ENCODE measurements around the gene ZNF831. TPM values are rescaled to one million over a fixed set of nuclear protein-coding genes. Genes with fewer than 3 reads are reported as not detected.

ZNF831 gene
- total RNA-seq, 2 donors from 2014 or later = 0.20 to 0.27 TPM

DNA sequence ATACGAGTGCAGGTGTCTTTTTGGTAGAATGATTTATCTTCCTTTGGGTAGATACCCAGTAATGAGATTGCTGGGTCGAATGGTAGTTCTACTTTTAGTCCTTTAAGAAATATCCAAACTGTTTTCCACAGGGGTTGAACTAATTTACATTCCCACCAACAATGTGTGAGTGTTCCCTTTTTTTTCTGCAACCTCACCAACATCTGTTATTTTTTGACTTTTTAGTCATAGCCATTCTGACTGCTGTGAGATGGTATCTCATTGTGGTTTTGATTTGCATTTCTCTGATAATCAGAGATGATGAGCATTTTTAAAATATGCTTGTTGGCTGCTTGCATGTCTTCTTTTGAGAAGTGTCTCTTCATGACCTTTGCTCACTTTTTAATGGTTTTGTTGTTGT is 1.9 kb upstream of the ZNF831 start:
- no peak for DNase-seq
- intact Hi-C loops (cut with DNase I) = no loop called here

DNA sequence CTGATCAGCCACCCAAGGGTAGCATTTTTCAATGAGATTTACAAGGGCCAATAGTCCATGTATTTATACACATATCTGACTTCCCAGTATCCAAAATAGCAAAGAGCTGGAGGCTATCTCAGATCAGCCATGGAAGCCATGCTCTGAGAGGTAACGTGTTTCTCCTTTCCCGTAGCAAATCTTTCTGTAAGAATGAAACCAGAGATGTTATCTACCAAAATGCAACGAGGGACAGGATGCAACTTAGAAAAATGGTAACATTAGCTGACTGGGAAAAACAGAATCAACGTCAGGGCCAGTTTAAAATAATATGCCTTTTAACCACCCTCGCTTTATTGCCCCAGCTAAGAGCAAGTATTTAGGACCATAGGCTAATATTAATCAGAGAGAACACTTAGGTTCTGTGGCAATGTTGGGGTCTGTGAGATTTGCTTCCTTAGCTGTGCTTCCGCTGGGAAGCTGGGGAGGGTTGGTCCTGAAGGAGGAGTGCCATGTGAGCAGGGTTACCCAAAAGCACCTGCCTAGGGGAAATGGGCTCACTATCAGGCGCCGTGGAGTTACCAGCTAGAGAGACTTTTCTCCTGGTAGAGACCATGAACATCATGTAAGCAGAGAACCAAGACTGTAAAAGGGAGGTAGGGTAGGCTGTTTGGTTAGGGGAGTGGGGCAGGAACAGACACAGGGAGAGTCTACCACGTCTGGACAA is 1.2 kb downstream of the ZNF831 start:
- intact Hi-C loops (cut with DNase I) = no loop called here
- H3K9ac ChIP-seq (ENCODE audit: low read depth in 2 of 2, low read length in 2 of 2) = no peak overlapping the region
- TF ChIP-seq, protein P1, sequence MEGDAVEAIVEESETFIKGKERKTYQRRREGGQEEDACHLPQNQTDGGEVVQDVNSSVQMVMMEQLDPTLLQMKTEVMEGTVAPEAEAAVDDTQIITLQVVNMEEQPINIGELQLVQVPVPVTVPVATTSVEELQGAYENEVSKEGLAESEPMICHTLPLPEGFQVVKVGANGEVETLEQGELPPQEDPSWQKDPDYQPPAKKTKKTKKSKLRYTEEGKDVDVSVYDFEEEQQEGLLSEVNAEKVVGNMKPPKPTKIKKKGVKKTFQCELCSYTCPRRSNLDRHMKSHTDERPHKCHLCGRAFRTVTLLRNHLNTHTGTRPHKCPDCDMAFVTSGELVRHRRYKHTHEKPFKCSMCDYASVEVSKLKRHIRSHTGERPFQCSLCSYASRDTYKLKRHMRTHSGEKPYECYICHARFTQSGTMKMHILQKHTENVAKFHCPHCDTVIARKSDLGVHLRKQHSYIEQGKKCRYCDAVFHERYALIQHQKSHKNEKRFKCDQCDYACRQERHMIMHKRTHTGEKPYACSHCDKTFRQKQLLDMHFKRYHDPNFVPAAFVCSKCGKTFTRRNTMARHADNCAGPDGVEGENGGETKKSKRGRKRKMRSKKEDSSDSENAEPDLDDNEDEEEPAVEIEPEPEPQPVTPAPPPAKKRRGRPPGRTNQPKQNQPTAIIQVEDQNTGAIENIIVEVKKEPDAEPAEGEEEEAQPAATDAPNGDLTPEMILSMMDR (IDR thresholded peaks at IDR 0.05) = no peak
- no peaks in the 10 kb centered on the region for H3K9me3 ChIP-seq
- no peaks in the 10 kb centered on the region for H3K36me3 ChIP-seq
- H3K4me1 ChIP-seq = no peaks in the 10 kb centered on the region
- no peaks in the 10 kb centered on the region for H3K27me3 ChIP-seq
- peak overlapping the region; percentile 56 for H3K27ac ChIP-seq
- no peak overlapping the region for H3K4me3 ChIP-seq
- DNase-seq = no peak

More for the DNA sequence above, 1.9 kb upstream of the ZNF831 start:
- no peaks in the 10 kb centered on the region for H3K27me3 ChIP-seq
- H3K36me3 ChIP-seq = no peaks in the 10 kb centered on the region
- TF ChIP-seq, protein P1 (IDR thresholded peaks at IDR 0.05) = no peak
- no peaks in the 10 kb centered on the region for H3K9me3 ChIP-seq
- no peak overlapping the region for H3K9ac ChIP-seq (ENCODE audit: low read depth in 2 of 2, low read length in 2 of 2)
- H3K27ac ChIP-seq = no peak overlapping the region
- no peak overlapping the region for H3K4me3 ChIP-seq
- H3K4me1 ChIP-seq = no peaks in the 10 kb centered on the region

DNA sequence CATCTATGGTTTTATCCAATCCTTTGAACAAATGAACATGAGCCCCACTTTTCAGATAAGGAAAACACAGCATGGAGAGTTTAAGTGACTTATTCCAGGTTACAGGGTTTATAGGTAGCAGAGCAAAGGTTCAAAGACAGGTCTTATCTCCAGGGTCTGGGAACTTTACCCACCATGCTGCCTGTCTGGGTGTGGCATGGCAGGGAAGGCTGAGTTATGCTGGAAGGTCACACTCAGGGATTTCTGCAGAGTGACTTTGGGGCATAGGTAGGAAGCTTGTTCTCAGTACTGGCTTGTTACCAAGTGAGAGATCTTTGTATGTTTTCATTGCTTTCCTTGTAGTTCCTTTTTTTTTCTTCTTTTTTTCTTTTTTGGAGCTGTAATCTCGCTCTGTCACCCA is 1.8 kb downstream of the ZNF831 start:
- H3K9ac ChIP-seq (ENCODE audit: low read depth in 2 of 2, low read length in 2 of 2) = no peak overlapping the region
- TF ChIP-seq, protein P1 (IDR thresholded peaks at IDR 0.05) = no peak
- DNase-seq = peak; percentile 63
- no peaks in the 10 kb centered on the region for H3K36me3 ChIP-seq
- H3K27me3 ChIP-seq = no peaks in the 10 kb centered on the region
- intact Hi-C loops (cut with DNase I) = no loop called here
- H3K9me3 ChIP-seq = no peaks in the 10 kb centered on the region
- H3K4me1 ChIP-seq = no peaks in the 10 kb centered on the region
- H3K27ac ChIP-seq = peak overlapping the region; percentile 56
- no peak overlapping the region for H3K4me3 ChIP-seq

DNA sequence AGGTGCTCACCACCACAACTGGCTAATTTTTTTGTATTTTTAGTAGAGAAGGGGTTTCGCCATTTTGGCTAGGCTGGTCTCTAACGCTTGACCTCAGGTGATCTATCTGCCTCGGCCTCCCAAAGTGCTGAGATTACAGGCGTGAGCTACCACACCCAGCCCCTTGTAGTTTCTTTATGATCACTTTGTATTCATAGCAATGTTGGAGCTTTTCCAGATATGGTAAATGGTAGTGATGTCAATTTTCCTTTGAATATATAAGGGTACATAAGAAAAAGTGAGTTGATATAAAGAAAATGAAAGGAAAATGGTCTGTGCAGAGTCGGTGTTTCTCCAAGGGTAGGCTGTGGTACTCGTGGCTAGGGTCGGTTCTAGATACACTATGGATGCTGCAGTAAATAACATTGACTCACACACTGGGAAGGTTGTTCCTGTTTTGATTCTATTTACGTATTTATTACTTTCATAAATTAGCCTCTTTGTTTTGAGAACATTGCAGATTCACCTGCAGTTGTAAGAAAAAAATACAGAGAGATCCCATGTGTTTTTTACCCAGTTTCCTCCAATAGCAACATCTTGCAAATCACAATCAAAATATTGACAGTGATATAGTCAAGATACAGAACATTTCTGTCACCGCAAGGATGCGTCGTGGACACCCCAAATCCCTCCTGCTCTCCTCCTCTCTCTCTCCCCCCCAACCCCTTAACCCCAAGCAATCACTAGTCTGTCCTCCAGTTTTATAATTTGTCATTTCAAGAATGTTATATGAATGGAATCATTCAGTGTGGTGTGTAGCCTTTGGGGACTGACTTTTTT is 2.5 kb downstream of the ZNF831 start:
- TF ChIP-seq, protein P1 (IDR thresholded peaks at IDR 0.05) = no peak
- H3K9ac ChIP-seq (ENCODE audit: low read depth in 2 of 2, low read length in 2 of 2) = no peak overlapping the region

DNA sequence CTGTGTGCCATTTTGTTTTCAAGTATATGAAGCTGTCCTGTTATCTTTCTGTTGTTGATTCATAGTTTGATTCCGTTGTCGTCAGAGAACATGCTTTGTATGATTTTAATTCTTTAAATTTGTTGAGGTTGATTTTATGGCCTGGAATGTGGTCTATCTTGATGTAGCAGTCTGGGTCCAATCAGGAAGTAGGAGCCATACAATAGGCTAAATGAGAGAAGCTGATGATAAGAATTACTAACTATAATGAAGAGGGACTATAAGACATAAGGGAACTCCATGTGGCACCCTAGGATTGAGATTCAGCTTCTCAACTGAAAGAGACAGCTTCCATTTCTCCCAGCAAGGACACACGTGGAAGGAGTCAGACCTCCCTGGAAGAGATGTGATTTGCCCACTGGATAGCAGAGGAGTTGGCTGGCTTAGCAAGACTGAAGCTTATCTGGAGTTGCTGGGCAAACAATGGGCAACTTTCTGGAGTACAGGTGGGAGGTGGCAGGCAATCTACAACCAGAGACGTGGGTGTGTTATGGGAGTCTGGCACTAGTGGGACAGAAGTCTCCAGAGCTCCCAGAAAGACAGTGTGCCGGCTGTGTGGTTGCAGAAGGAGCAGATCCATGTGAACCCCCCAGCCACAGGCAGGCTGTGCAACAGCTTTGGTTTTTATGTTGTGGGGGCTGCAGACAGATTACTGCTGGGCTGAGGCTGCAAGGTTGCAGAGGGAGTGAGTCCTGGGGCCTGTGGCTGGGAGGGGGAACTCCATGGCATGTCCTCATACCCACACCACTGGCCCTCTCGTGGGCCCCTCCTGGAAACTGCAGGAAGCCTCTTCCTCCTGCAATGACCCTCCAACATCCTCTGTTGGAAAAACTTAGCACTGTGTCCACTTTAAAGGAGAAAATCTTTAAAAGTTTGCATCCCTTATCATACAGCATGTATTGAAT is 7.1 kb downstream of the ZNF831 start:
- peak overlapping the region; percentile 24 for H3K27ac ChIP-seq
- intact Hi-C loops (cut with DNase I) = no loop called here
- DNase-seq = peak; percentile 66

More for the DNA sequence above, 2.5 kb downstream of the ZNF831 start:
- H3K36me3 ChIP-seq = no peaks in the 10 kb centered on the region
- peaks cover 5% of the 10 kb centered on the region for H3K4me1 ChIP-seq
- DNase-seq = no peak
- H3K4me3 ChIP-seq = no peak overlapping the region
- intact Hi-C loops (cut with DNase I) = no loop called here
- no peaks in the 10 kb centered on the region for H3K9me3 ChIP-seq
- no peaks in the 10 kb centered on the region for H3K27me3 ChIP-seq
- H3K27ac ChIP-seq = peak overlapping the region; percentile 56

More for the DNA sequence above, 7.1 kb downstream of the ZNF831 start:
- no peaks in the 10 kb centered on the region for H3K36me3 ChIP-seq
- H3K4me3 ChIP-seq = no peak overlapping the region
- peaks cover 5% of the 10 kb centered on the region for H3K4me1 ChIP-seq
- no peaks in the 10 kb centered on the region for H3K27me3 ChIP-seq
- peak overlapping the region in 1 of 2 donors; percentile 30 for H3K9ac ChIP-seq (ENCODE audit: low read depth in 2 of 2, low read length in 2 of 2)
- TF ChIP-seq, protein P1 (IDR thresholded peaks at IDR 0.05) = no peak
- H3K9me3 ChIP-seq = no peaks in the 10 kb centered on the region
